Keratinocyte (primary cell): ENCODE data around the gene B3GAT3. TPM values are rescaled to one million over a fixed set of nuclear protein-coding genes. Genes with fewer than 3 reads are reported as not detected.

Experiments used
- DNase-seq: peaks from one replicate; pipeline ENCODE4 v3.0.0-alpha.2; 2011; ENCODE audit warnings: low read depth, missing footprints, low spot score
- FAIRE-seq: peaks from 2 replicates; lab custom pipeline; 2011; peaks lifted over from hg19 to GRCh38; lab: Jason Lieb, UNC
- H2AFZ ChIP-seq: 2 replicates; pipeline ENCODE4 v1.6.0; 2012; ENCODE audit warnings: low read length, control low read depth, inconsistent platforms; ENCODE audit not compliant: control insufficient read depth
- H3K27ac ChIP-seq: 2 replicates; pipeline ENCODE4 v1.5.1; 2011; ENCODE audit warnings: low read length; ENCODE audit not compliant: control insufficient read depth, insufficient read depth
- H3K27me3 ChIP-seq: 3 replicates; pipeline ENCODE4 v1.6.0; 2011; ENCODE audit warnings: low read length; ENCODE audit not compliant: control insufficient read depth, insufficient read depth; ENCODE audit errors: extremely low read depth
- H3K36me3 ChIP-seq, 2 experiments: 2 replicates in 1 of 2; 3 replicates in 1 of 2; pipeline ENCODE4 v1.5.1; 2011; ENCODE audit warnings: low read length in 2 of 2, mild to moderate bottlenecking in 1 of 2; ENCODE audit not compliant: control insufficient read depth in 2 of 2, insufficient read depth in 2 of 2; ENCODE audit errors: extremely low read depth in 1 of 2
- H3K4me1 ChIP-seq: 3 replicates; pipeline ENCODE4 v1.5.1; 2011; ENCODE audit warnings: low read length; ENCODE audit not compliant: control insufficient read depth, insufficient read depth; ENCODE audit errors: extremely low read depth
- H3K4me2 ChIP-seq: 3 replicates; pipeline ENCODE4 v1.6.0; 2011; ENCODE audit warnings: low read depth, low read length; ENCODE audit not compliant: control insufficient read depth, insufficient read depth; ENCODE audit errors: extremely low read depth
- H3K4me3 ChIP-seq, 3 experiments: fragments of 200-600 bp in 1 of 3; sonication (generic) in 1 of 3; 2 replicates in 2 of 3; 3 replicates in 1 of 3; pipeline ENCODE4 v1.5.1; 2011 to 2016; ENCODE audit warnings: low read length in 3 of 3, mild to moderate bottlenecking in 3 of 3, control low read depth in 2 of 3, inconsistent platforms in 1 of 3, low read depth in 1 of 3, mixed read lengths in 1 of 3, mixed run types in 1 of 3, moderate library complexity in 1 of 3; ENCODE audit not compliant: control insufficient read depth in 2 of 3, insufficient read depth in 2 of 3; ENCODE audit errors: extremely low read depth in 1 of 3
- H3K79me2 ChIP-seq: 2 replicates; pipeline ENCODE4 v1.6.0; 2012; ENCODE audit warnings: low read length; ENCODE audit not compliant: control insufficient read depth, insufficient read depth
- H3K9ac ChIP-seq: 3 replicates; pipeline ENCODE4 v1.6.0; 2011; ENCODE audit warnings: low read length; ENCODE audit not compliant: control insufficient read depth, insufficient read depth; ENCODE audit errors: extremely low read depth
- H3K9me1 ChIP-seq: 3 replicates; pipeline ENCODE4 v1.6.0; 2011; ENCODE audit warnings: low read length; ENCODE audit not compliant: control insufficient read depth, insufficient read depth; ENCODE audit errors: extremely low read depth
- H3K9me3 ChIP-seq: 2 replicates; pipeline ENCODE4 v1.5.1; 2012; ENCODE audit warnings: low read depth, low read length; ENCODE audit not compliant: control insufficient read depth
- H4K20me1 ChIP-seq: 3 replicates; pipeline ENCODE4 v1.6.0; 2011; ENCODE audit warnings: low read length; ENCODE audit not compliant: control insufficient read depth, insufficient read depth; ENCODE audit errors: extremely low read depth
- EZH2 ChIP-seq: IDR thresholded peaks from one replicate; pipeline ENCODE4 v1.6.1; 2012; ENCODE audit warnings: inconsistent platforms, mild to moderate bottlenecking, low read length, moderate library complexity
- dilution Hi-C: fragments of 300-500 bp; cut with MboI; formaldehyde crosslinking; loops from one replicate; pipeline ENCODE4 v1.7.0; 2020; ENCODE audit warnings: low sequenced_read_pairs; ENCODE audit not compliant: extremely low pct_ligation_motif_present
- polyA plus RNA-seq, 5 experiments: library from polyadenylated mRNA; depleted of rRNA in 3 of 5; stranded (reverse) in 3 of 5; stranded (forward) in 1 of 5; unstranded in 1 of 5; fragments of >200 nt; gene quantifications; 1 replicate in 1 of 5; 2 replicates in 3 of 5; 3 replicates in 1 of 5; pipeline versions ENCODE4 v1.2.1 to v1.2.3, GENCODE V29; 2011 to 2012; ENCODE audit warnings: missing spikeins in 2 of 5, low read depth in 1 of 5, low replicate concordance in 1 of 5
- TF ChIP-seq, protein P1 (sequence below), 3 experiments: IDR thresholded peaks in 1 of 3; conservative IDR thresholded peaks in 1 of 3; optimal IDR thresholded peaks in 1 of 3; 2 replicates in 2 of 3; 3 replicates in 1 of 3; pipeline versions ENCODE3 to v1.5.1; 2011; ENCODE audit warnings: low read length in 3 of 3, mild to moderate bottlenecking in 3 of 3, moderate library complexity in 2 of 3, control low read depth in 1 of 3, inconsistent platforms in 1 of 3; ENCODE audit not compliant: insufficient read depth in 2 of 3; ENCODE audit errors: extremely low read depth in 1 of 3

Gene B3GAT3
- polyA plus RNA-seq, 1 donor (not counting 4 experiments of a cell fraction or from before 2014, with no cell fraction given): 15.1 TPM

DNA sequence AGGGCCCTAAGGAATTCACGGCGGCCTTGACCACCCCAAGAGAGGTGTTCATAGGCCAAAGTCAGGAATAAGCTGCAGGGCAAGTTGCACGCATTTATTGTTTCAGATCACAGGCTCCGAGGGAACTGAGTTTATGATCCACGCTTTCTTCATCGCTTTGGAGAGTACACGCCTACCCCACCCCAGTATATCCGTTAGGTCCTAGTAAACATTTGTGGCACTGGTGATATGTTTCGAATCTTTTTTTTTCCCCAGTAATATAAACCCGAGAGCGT is 23.8 kb upstream of the B3GAT3 start:
- Histone ChIP-seq H3K4me3 (peak overlapping the region; percentile 87 to 90 (median 88)), H2AFZ (peak overlapping the region; percentile 60), H3K27me3 (no peaks in the 10 kb centered on the region), H3K4me1 (peaks cover 15% of the 10 kb centered on the region), H3K79me2 (peaks cover 52% of the 10 kb centered on the region), H3K9me3 (no peaks in the 10 kb centered on the region), H3K9ac (peak overlapping the region; percentile 89), H4K20me1 (no peaks in the 10 kb centered on the region), H3K9me1 (no peaks in the 10 kb centered on the region), H3K27ac (peak overlapping the region; percentile 88), H3K36me3 (peaks cover 16 to 21% of the 10 kb centered on the region in 2 experiments), H3K4me2 (peak overlapping the region; percentile 93)
- TF ChIP-seq, protein P1, sequence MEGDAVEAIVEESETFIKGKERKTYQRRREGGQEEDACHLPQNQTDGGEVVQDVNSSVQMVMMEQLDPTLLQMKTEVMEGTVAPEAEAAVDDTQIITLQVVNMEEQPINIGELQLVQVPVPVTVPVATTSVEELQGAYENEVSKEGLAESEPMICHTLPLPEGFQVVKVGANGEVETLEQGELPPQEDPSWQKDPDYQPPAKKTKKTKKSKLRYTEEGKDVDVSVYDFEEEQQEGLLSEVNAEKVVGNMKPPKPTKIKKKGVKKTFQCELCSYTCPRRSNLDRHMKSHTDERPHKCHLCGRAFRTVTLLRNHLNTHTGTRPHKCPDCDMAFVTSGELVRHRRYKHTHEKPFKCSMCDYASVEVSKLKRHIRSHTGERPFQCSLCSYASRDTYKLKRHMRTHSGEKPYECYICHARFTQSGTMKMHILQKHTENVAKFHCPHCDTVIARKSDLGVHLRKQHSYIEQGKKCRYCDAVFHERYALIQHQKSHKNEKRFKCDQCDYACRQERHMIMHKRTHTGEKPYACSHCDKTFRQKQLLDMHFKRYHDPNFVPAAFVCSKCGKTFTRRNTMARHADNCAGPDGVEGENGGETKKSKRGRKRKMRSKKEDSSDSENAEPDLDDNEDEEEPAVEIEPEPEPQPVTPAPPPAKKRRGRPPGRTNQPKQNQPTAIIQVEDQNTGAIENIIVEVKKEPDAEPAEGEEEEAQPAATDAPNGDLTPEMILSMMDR (optimal IDR thresholded peaks at IDR 0.05 in 1 of 3, IDR thresholded peaks at IDR 0.05 in 1 of 3, conservative IDR thresholded peaks at IDR 0.05 in 1 of 3; ENCODE audit: extremely low read depth in 1 of 3, insufficient read depth in 2 of 3, low read length in 3 of 3): no peak
- no peak for TF ChIP-seq EZH2
- dilution Hi-C loops: no loop called here
- FAIRE-seq: no peak
- no peak for DNase-seq

DNA sequence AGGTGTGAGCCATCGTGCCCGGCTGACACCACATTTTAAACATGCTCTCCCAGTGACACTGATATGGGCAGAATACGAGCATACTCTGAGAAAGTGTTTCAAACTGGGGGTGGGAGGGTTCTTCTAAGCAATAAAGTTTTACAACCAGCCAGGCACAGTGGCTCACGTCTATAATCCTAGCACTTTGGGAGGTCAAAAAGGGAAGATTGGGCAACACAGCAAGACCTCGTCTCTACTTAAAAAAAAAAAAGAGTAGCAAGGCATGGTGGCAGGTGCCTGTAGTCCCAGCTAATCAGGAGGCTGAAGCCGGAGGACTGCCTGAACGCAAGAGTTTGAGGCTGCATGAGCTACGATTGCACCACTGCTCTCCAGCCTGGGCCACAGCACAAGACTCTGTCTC is 22.4 kb upstream of the B3GAT3 start:
- Histone ChIP-seq H3K27ac (no peak overlapping the region), H2AFZ (no peak overlapping the region), H4K20me1 (no peaks in the 10 kb centered on the region), H3K4me1 (peaks cover 15% of the 10 kb centered on the region), H3K4me3 (no peak overlapping the region), H3K9ac (no peak overlapping the region), H3K9me3 (no peaks in the 10 kb centered on the region), H3K4me2 (no peak overlapping the region), H3K9me1 (peaks cover 3% of the 10 kb centered on the region), H3K79me2 (peaks cover 52% of the 10 kb centered on the region), H3K36me3 (peaks cover 13 to 17% of the 10 kb centered on the region in 2 experiments), H3K27me3 (no peaks in the 10 kb centered on the region)
- DNase-seq: no peak
- dilution Hi-C loops: no loop called here
- TF ChIP-seq EZH2: no peak
- TF ChIP-seq, protein P1 (optimal IDR thresholded peaks at IDR 0.05 in 1 of 3, IDR thresholded peaks at IDR 0.05 in 1 of 3, conservative IDR thresholded peaks at IDR 0.05 in 1 of 3; ENCODE audit: extremely low read depth in 1 of 3, insufficient read depth in 2 of 3, low read length in 3 of 3): no peak
- FAIRE-seq: no peak
